IMR-90 (cell line): Measurements from ENCODE around the gene INPP5A. TPM values are rescaled to one million over a fixed set of nuclear protein-coding genes. Genes with fewer than 3 reads are reported as not detected.

Experiments used
- ATAC-seq: fragments of 200-7000 bp; cut with Tn5 transposase; 2 replicates; pipeline ENCODE4 v1.9.1; 2020; ENCODE audit warnings: low read depth, mild to moderate bottlenecking, moderate library complexity
- BruUV-seq: library from RNA; stranded (reverse); fragments of 400-500 nt; replicated peaks from 2 replicates; lab custom pipeline; 2021; lab: Mats Ljungman, UMichigan
- CTCF ChIA-PET: fragments of 300-600 bp; formaldehyde crosslinking; extraction: SDS; loops from one replicate; lab custom pipeline; 2021; ENCODE audit warnings: antibody characterized with exemption; lab: Yijun Ruan, JAX
- POLR2A ChIA-PET: fragments of 300-600 bp; sonication (Branson Sonifier 250); formaldehyde crosslinking; loops from one replicate; lab custom pipeline; 2022; ENCODE audit warnings: antibody characterized with exemption; ENCODE audit not compliant: unreplicated experiment; lab: Charles Lee
- DNase-seq: peaks from one replicate; pipeline ENCODE4 v3.0.0; 2013
- H2AFZ ChIP-seq: replicated peaks from 2 replicates; pipeline ENCODE3; 2013; ENCODE audit warnings: low read length, mild to moderate bottlenecking; ENCODE audit not compliant: poor library complexity
- H2AK5ac ChIP-seq: 2 replicates; pipeline ENCODE4 v1.6.1; 2013; ENCODE audit warnings: low read depth, low read length, inconsistent platforms
- H2AK9ac ChIP-seq: replicated peaks from 2 replicates; pipeline ENCODE3; 2013; ENCODE audit warnings: mild to moderate bottlenecking, low read depth, low read length, moderate library complexity; ENCODE audit not compliant: poor library complexity
- H2BK120ac ChIP-seq: 2 replicates; pipeline ENCODE4 v1.6.1; 2013; ENCODE audit warnings: low read depth, low read length, inconsistent platforms
- H2BK15ac ChIP-seq: 3 replicates; pipeline ENCODE4 v1.6.1; 2013; ENCODE audit warnings: low read depth, low read length, inconsistent platforms
- H2BK20ac ChIP-seq: 2 replicates; pipeline ENCODE4 v1.6.1; 2013; ENCODE audit warnings: low read depth, mild to moderate bottlenecking, inconsistent platforms, low read length, moderate library complexity
- H2BK5ac ChIP-seq: 2 replicates; pipeline ENCODE4 v1.6.1; 2013; ENCODE audit warnings: mild to moderate bottlenecking, low read depth, low read length, inconsistent platforms; ENCODE audit not compliant: poor library complexity, severe bottlenecking
- H3K14ac ChIP-seq: replicated peaks from 2 replicates; pipeline ENCODE4 v1.6.1; 2013; ENCODE audit warnings: low read depth, low read length, inconsistent platforms
- H3K18ac ChIP-seq: 2 replicates; pipeline ENCODE4 v1.6.1; 2013; ENCODE audit warnings: low read depth, low read length, control low read depth
- H3K23ac ChIP-seq: 2 replicates; pipeline ENCODE4 v1.6.1; 2013; ENCODE audit warnings: low read depth, low read length, inconsistent platforms
- H3K27ac ChIP-seq: 2 replicates; pipeline ENCODE4 v1.5.1; 2013; ENCODE audit warnings: mild to moderate bottlenecking, control low read depth, low read length; ENCODE audit not compliant: insufficient read depth
- H3K27me3 ChIP-seq: 2 replicates; pipeline ENCODE4 v1.6.1; 2013; ENCODE audit warnings: low read length; ENCODE audit not compliant: control insufficient read depth, insufficient read depth
- H3K36me3 ChIP-seq: 2 replicates; pipeline ENCODE4 v1.6.1; 2013; ENCODE audit warnings: low read length, mixed read lengths; ENCODE audit not compliant: control insufficient read depth, insufficient read depth
- H3K4ac ChIP-seq: 2 replicates; pipeline ENCODE4 v1.6.1; 2013; ENCODE audit warnings: low read depth, low read length, inconsistent platforms
- H3K4me1 ChIP-seq: 2 replicates; pipeline ENCODE4 v1.6.1; 2013; ENCODE audit warnings: low read length, mixed read lengths; ENCODE audit not compliant: control insufficient read depth, insufficient read depth
- H3K4me2 ChIP-seq: 2 replicates; pipeline ENCODE4 v1.6.1; 2013; ENCODE audit warnings: low read depth, mild to moderate bottlenecking, control low read depth, low read length, moderate library complexity
- H3K4me3 ChIP-seq: 2 replicates; pipeline ENCODE4 v1.5.1; 2013; ENCODE audit warnings: low read depth, mild to moderate bottlenecking, control low read depth, low read length, moderate library complexity; ENCODE audit not compliant: insufficient read depth
- H3K56ac ChIP-seq: 2 replicates; pipeline ENCODE4 v1.6.1; 2013; ENCODE audit warnings: low read length, inconsistent platforms; ENCODE audit not compliant: insufficient read depth; ENCODE audit errors: extremely low read depth
- H3K79me1 ChIP-seq, 2 experiments: 2 replicates each; pipeline ENCODE4 v1.6.1; 2013; ENCODE audit warnings: low read length in 2 of 2, inconsistent platforms in 1 of 2, low read depth in 1 of 2
- H3K9ac ChIP-seq: 2 replicates; pipeline ENCODE4 v1.6.1; 2013; ENCODE audit warnings: low read depth, low read length, control low read depth
- H3K9me1 ChIP-seq: 2 replicates; pipeline ENCODE4 v1.6.1; 2013; ENCODE audit warnings: low read length, inconsistent platforms; ENCODE audit not compliant: insufficient read depth
- H3K9me3 ChIP-seq: 2 replicates; pipeline ENCODE4 v1.6.1; 2013; ENCODE audit warnings: low read length; ENCODE audit not compliant: control insufficient read depth, insufficient read depth
- H4K20me1 ChIP-seq: 2 replicates; pipeline ENCODE4 v1.6.1; 2013; ENCODE audit warnings: low read length, inconsistent platforms; ENCODE audit not compliant: insufficient read depth
- H4K5ac ChIP-seq: 2 replicates; pipeline ENCODE4 v1.6.1; 2013; ENCODE audit warnings: mild to moderate bottlenecking, low read depth, low read length, control low read depth
- H4K8ac ChIP-seq, 2 experiments: 2 replicates each; pipeline ENCODE4 v1.6.1; 2013; ENCODE audit warnings: low read depth in 2 of 2, low read length in 2 of 2, control low read depth in 1 of 2, inconsistent platforms in 1 of 2
- H4K91ac ChIP-seq: 2 replicates; pipeline ENCODE4 v1.6.1; 2013; ENCODE audit warnings: low read depth, low read length, inconsistent platforms; ENCODE audit not compliant: insufficient read depth
- BHLHE40 ChIP-seq: fragments of 150-350 bp; IDR thresholded peaks from 2 replicates; pipeline ENCODE4 v1.6.1; 2016; ENCODE audit warnings: mild to moderate bottlenecking, low read depth, low read length
- CHD1 ChIP-seq: IDR thresholded peaks from 2 replicates; pipeline ENCODE4 v1.6.1; 2012; ENCODE audit warnings: low read depth, low read length, improper control_type of control experiment
- CTCF ChIP-seq: conservative IDR thresholded peaks from 2 replicates; pipeline ENCODE4 v1.5.1; 2012; ENCODE audit warnings: mild to moderate bottlenecking, low read depth, low read length, improper control_type of control experiment
- ELK1 ChIP-seq: fragments of 150-350 bp; IDR thresholded peaks from 2 replicates; pipeline ENCODE4 v1.6.1; 2016; ENCODE audit warnings: low read depth, mild to moderate bottlenecking, low read length, moderate library complexity, borderline replicate concordance
- MAFK ChIP-seq: IDR thresholded peaks from 2 replicates; pipeline ENCODE4 v1.6.1; 2012; ENCODE audit warnings: low read depth, low read length, improper control_type of control experiment
- MAZ ChIP-seq: IDR thresholded peaks from 2 replicates; pipeline ENCODE4 v1.6.1; 2012; ENCODE audit warnings: low read depth, mild to moderate bottlenecking, low read length, improper control_type of control experiment, moderate library complexity, borderline replicate concordance
- MXI1 ChIP-seq: IDR thresholded peaks from 2 replicates; pipeline ENCODE4 v1.6.1; 2012; ENCODE audit warnings: low read depth, mild to moderate bottlenecking, low read length, moderate library complexity, borderline replicate concordance
- NFE2L2 ChIP-seq: fragments of 150-350 bp; IDR thresholded peaks from 2 replicates; pipeline ENCODE4 v1.6.1; 2016; ENCODE audit warnings: low read depth, mild to moderate bottlenecking, low read length
- POLR2A ChIP-seq: IDR thresholded peaks from 2 replicates; pipeline ENCODE4 v1.6.1; 2012; ENCODE audit warnings: mild to moderate bottlenecking, low read depth, low read length
- RCOR1 ChIP-seq: IDR thresholded peaks from 2 replicates; pipeline ENCODE4 v1.6.1; 2012; ENCODE audit warnings: mild to moderate bottlenecking, low read length, improper control_type of control experiment; ENCODE audit not compliant: insufficient replicate concordance
- RFX5 ChIP-seq: IDR thresholded peaks from 2 replicates; pipeline ENCODE4 v1.8.0; 2012; ENCODE audit warnings: low read depth, mild to moderate bottlenecking, low read length, moderate library complexity
- SMC3 ChIP-seq: fragments of 150-350 bp; IDR thresholded peaks from 2 replicates; pipeline ENCODE4 v1.6.1; 2016; ENCODE audit warnings: low read depth, mild to moderate bottlenecking, antibody characterized with exemption, low read length, moderate library complexity
- USF2 ChIP-seq: fragments of 150-350 bp; IDR thresholded peaks from 2 replicates; pipeline ENCODE4 v1.6.1; 2017; ENCODE audit warnings: mild to moderate bottlenecking, antibody characterized with exemption, low read length, low read depth
- WGBS, 2 experiments: methylation state at CpG; one replicate each; pipeline versions ENCODE4 v1.1.5 to v1.1.7; 2013; ENCODE audit warnings: missing lambda C conversion rate in 2 of 2; ENCODE audit not compliant: insufficient read length in 1 of 2; ENCODE audit errors: extremely low coverage in 2 of 2; 5-methylcytosine and 5-hydroxymethylcytosine counted together
- dilution Hi-C: fragments of 300-500 bp; cut with HindIII; formaldehyde crosslinking; loops from one replicate; pipeline ENCODE4 v1.14.3; 2018; ENCODE audit warnings: low sequenced_read_pairs; ENCODE audit not compliant: unreplicated experiment
- in situ Hi-C: fragments of 300-500 bp; cut with MboI; formaldehyde crosslinking; loops from 3 replicates; pipeline ENCODE4 v1.14.3; 2019; ENCODE audit warnings: low sequenced_read_pairs, inconsistent platforms, mixed read lengths
- intact Hi-C: fragments of 100-400 bp; cut with micrococcal nuclease; formaldehyde crosslinking; loops from 2 replicates; pipeline ENCODE4 v1.10.0; 2022
- polyA plus RNA-seq, 3 experiments: library from polyadenylated mRNA; depleted of rRNA; stranded (reverse); fragments of >200 nt; gene quantifications; 2 replicates each; pipeline ENCODE4 v1.2.3, GENCODE V29; 2012; ENCODE audit warnings: low replicate concordance in 1 of 3
- total RNA-seq: library from RNA; depleted of rRNA; stranded (reverse); fragments of >200 nt; gene quantifications from 2 replicates; pipeline ENCODE4 v1.2.3, GENCODE V29; 2012

Gene INPP5A
- total and polyA plus RNA-seq, 2 of the 4 experiments (the other 2 are of a cell fraction) = 21.4 to 36.7 TPM

GRCh38 chr10:132489704-132490534, 47.7 kb upstream of the INPP5A start:
- no TSS peak for BruUV-seq
- Histone ChIP-seq H2BK5ac (no peak overlapping the region), H3K9me3 (no peaks in the 10 kb centered on the region; the same call in 1 of the 2 replicates), H2BK20ac (no peak overlapping the region), H3K4ac (no peak overlapping the region), H2AFZ (no peak overlapping the region), H3K4me2 (no peak overlapping the region), H3K4me1 (peaks cover 4% of the 10 kb centered on the region), H3K79me1 (no peaks in the 10 kb centered on the region), H4K20me1 (no peaks in the 10 kb centered on the region), H3K9me1 (no peaks in the 10 kb centered on the region), H3K9ac (no peak overlapping the region), H3K27ac (no peak overlapping the region), H4K8ac (no peak overlapping the region), H3K36me3 (no peaks in the 10 kb centered on the region), H3K23ac (no peak overlapping the region), H2AK5ac (no peak overlapping the region), H2BK15ac (no peak overlapping the region), H3K18ac (no peak overlapping the region), H3K4me3 (no peak overlapping the region), H3K27me3 (peaks cover 7% of the 10 kb centered on the region; the same call in 1 of the 2 replicates), H2AK9ac (peak overlapping the region; percentile 65), H3K56ac (no peak overlapping the region), H4K5ac (no peak overlapping the region), H2BK120ac (no peak overlapping the region), H3K14ac (no peak overlapping the region), H4K91ac (no peak overlapping the region)
- TF ChIP-seq MAFK (no peak), MAZ (no peak), MXI1 (no peak), SMC3 (no peak), NFE2L2 (no peak), USF2 (no peak), RFX5 (no peak), CHD1 (no peak), RCOR1 (no peak), CTCF (no peak), POLR2A (no peak), ELK1 (no peak), BHLHE40 (no peak)
- 85% methylated on average over 13 of the region's 31 CpGs; no CpG with 5 or more reads in 1 of the 2 experiments for WGBS, 2 experiments
- in situ Hi-C loops = no loop called here
- DNase-seq (no peak), ATAC-seq (no peak)
- ChIA-PET POLR2A (no interaction called here), CTCF (no interaction called here)
- dilution Hi-C loops = no loop called here
- intact Hi-C loops = no loop called here
